Chondrocyte (in vitro differentiated cells): ENCODE results near the gene STYXL2. TPM values are rescaled to one million over a fixed set of nuclear protein-coding genes. Genes with fewer than 3 reads are reported as not detected.

Experiments
- DNase-seq: peaks from one replicate; pipeline ENCODE4 v3.0.0; 2021; ENCODE audit warnings: mixed read lengths, low spot score
- H3K27ac Mint-ChIP-seq: one replicate; pipeline ENCODE4 v1.8.0; 2021; ENCODE audit warnings: mild to moderate bottlenecking, moderate library complexity, mixed read lengths; ENCODE audit not compliant: unreplicated experiment
- H3K27me3 Mint-ChIP-seq: 2 replicates; pipeline ENCODE4 v1.8.0; 2021; ENCODE audit warnings: low read depth, mixed read lengths
- H3K36me3 Mint-ChIP-seq: 2 replicates; pipeline ENCODE4 v1.8.0; 2021; ENCODE audit warnings: low read depth, mixed read lengths
- H3K4me1 Mint-ChIP-seq: 2 replicates; pipeline ENCODE4 v1.8.0; 2021; ENCODE audit warnings: low read depth, mild to moderate bottlenecking, mixed read lengths
- H3K4me3 Mint-ChIP-seq: one replicate; pipeline ENCODE4 v1.8.0; 2021; ENCODE audit warnings: mild to moderate bottlenecking, moderate library complexity, mixed read lengths; ENCODE audit not compliant: unreplicated experiment
- H3K9me3 Mint-ChIP-seq: 2 replicates; pipeline ENCODE4 v1.8.0; 2021; ENCODE audit warnings: low read depth, mixed read lengths
- CTCF ChIP-seq: fragments of 200-600 bp; sonication (generic); IDR thresholded peaks from 2 replicates; pipeline ENCODE4 v1.5.0; 2021; ENCODE audit warnings: antibody characterized with exemption, mild to moderate bottlenecking, moderate library complexity
- total RNA-seq: library from RNA; stranded (reverse); gene quantifications from 3 replicates; pipeline ENCODE4 v1.2.1, GENCODE V29; 2021

STYXL2 gene
- total RNA-seq, 1 donor from 2014 or later, result 10.5 TPM

- TF ChIP-seq CTCF, result no peak
- peaks cover 35% of the 10 kb centered on the region for H3K4me1 Mint-ChIP-seq
- peaks cover 8% of the 10 kb centered on the region for H3K36me3 Mint-ChIP-seq
- H3K27me3 Mint-ChIP-seq, result no peaks in the 10 kb centered on the region
- H3K9me3 Mint-ChIP-seq, result peaks cover 13% of the 10 kb centered on the region
- no peak overlapping the region for H3K4me3 Mint-ChIP-seq
- no peak for DNase-seq
- H3K27ac Mint-ChIP-seq, result no peak overlapping the region
Observed at GRCh38 chr1:167107456-167107855, 13.6 kb downstream of the STYXL2 start.

DNA sequence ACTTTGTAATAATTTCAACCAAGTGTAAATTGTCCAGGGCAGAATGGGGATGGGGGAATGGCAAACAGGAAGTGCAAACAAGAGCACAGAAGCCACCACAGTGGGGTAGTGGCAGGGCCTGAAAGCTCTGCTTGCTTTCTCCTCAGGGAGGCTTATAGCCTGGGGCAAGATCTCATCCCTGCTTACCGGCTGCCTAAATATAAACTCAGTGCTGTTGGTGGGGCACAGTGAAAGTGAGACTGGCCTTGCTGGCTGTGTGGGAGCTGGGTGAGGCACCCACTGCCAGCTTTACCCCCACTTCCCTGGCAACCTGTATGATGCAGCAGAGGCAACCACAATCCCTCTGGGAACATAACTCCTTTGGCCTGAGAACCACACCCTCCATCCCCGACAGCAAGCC lies 15.2 kb downstream of the STYXL2 start:
- H3K4me3 Mint-ChIP-seq, result no peak overlapping the region
- H3K4me1 Mint-ChIP-seq, result peaks cover 21% of the 10 kb centered on the region
- H3K27me3 Mint-ChIP-seq, result no peaks in the 10 kb centered on the region
- no peak for TF ChIP-seq CTCF
- no peak for DNase-seq
- peaks cover 10% of the 10 kb centered on the region for H3K36me3 Mint-ChIP-seq
- no peak overlapping the region for H3K27ac Mint-ChIP-seq
- H3K9me3 Mint-ChIP-seq, result peaks cover 13% of the 10 kb centered on the region

DNA sequence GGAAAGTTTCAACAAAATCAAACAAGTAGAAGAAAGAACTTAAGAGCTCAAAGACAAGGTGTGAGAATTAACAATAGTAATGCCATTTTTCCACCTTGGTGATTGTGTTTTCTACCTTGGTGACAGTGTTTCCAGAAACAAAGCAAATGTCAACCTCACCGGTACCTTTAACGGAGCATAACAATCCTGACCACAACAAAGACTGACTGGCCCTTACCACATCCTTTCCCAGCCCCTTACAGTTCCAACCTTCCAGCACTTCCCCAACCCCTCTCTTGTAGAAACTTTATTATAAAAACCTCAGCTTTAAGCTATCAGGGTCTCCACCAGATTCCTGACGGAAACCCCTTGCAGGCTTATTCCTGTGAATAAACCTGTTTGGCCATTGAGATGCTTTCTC lies 16.7 kb downstream of the STYXL2 start:
- TF ChIP-seq CTCF, result no peak
- H3K4me3 Mint-ChIP-seq, result no peak overlapping the region
- DNase-seq, result no peak
- no peak overlapping the region for H3K27ac Mint-ChIP-seq
- H3K9me3 Mint-ChIP-seq, result peaks cover 13% of the 10 kb centered on the region
- no peaks in the 10 kb centered on the region for H3K27me3 Mint-ChIP-seq
- H3K4me1 Mint-ChIP-seq, result peaks cover 16% of the 10 kb centered on the region
- peaks cover 15% of the 10 kb centered on the region for H3K36me3 Mint-ChIP-seq

GRCh38 chr1:167111868-167112709 lies 18.2 kb downstream of the STYXL2 start:
- H3K27ac Mint-ChIP-seq, result no peak overlapping the region
- H3K27me3 Mint-ChIP-seq, result no peaks in the 10 kb centered on the region
- peaks cover 16% of the 10 kb centered on the region for H3K4me1 Mint-ChIP-seq
- H3K9me3 Mint-ChIP-seq, result peaks cover 13% of the 10 kb centered on the region
- no peak for TF ChIP-seq CTCF
- DNase-seq, result no peak
- peaks cover 15% of the 10 kb centered on the region for H3K36me3 Mint-ChIP-seq
- no peak overlapping the region for H3K4me3 Mint-ChIP-seq

DNA sequence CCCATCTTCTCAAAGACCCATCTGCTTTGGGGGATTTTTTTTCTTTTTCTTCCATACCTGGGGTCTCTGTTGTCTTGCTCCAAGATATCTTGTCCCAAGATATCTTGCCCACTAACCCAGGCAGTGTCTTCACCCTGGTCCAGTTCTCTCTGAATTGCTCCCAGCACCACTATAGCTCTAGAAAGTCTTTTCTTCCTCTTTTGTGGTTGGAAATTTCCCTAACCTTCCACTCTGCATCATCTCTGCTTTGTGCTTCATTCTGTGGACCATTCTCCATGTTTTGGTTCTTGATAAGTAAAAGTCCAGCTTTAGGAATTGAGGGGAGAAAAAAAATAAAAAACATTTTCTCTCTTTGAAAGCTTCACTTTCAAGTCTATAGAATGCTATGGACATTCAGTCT lies 20.9 kb downstream of the STYXL2 start:
- TF ChIP-seq CTCF, result no peak
- H3K9me3 Mint-ChIP-seq, result peaks cover 10% of the 10 kb centered on the region
- H3K36me3 Mint-ChIP-seq, result peaks cover 27% of the 10 kb centered on the region

More for the DNA sequence above, 20.9 kb downstream of the STYXL2 start:
- Mint-ChIP-seq H3K27me3 (no peaks in the 10 kb centered on the region), H3K4me1 (peaks cover 2% of the 10 kb centered on the region), H3K27ac (no peak overlapping the region), H3K4me3 (no peak overlapping the region)
- no peak for DNase-seq
